Right renal cortex interstitium (tissue), 3 donors: ENCODE results near the gene PEBP1. TPM values are rescaled to one million over a fixed set of nuclear protein-coding genes. Genes with fewer than 3 reads are reported as not detected.
"Not testable (repeated sequence)": the region's sequence is repeated elsewhere in the genome, so short reads cannot be mapped to it uniquely, and the experiment has no call there.

Source experiments
- DNase-seq, 3 donors: peaks; one replicate each; pipeline ENCODE4 v3.0.0-alpha.2; 2013; ENCODE audit warnings: low read depth in 3 of 3, low spot score in 2 of 3
- polyA plus RNA-seq, 3 donors: library from polyadenylated mRNA; unstranded; fragments of 120-200 nt; gene quantifications; one replicate each; pipeline ENCODE4 v1.2.1, GENCODE V29; 2013; ENCODE audit not compliant: insufficient read length in 3 of 3

The PEBP1 gene
- polyA plus RNA-seq, 3 donors, result 315 to 320 (median 318) TPM

GRCh38 chr12:118127867-118128266 lies 8.1 kb upstream of the PEBP1 start:
- no peak for DNase-seq

GRCh38 chr12:118129436-118129835 lies 6.5 kb upstream of the PEBP1 start:
- DNase-seq, result not testable (repeated sequence)

- DNase-seq, result no peak
Observed at GRCh38 chr12:118136559-118137003, 657 bp downstream of the PEBP1 start.

GRCh38 chr12:118137148-118137678 lies 1.3 kb downstream of the PEBP1 start:
- no peak for DNase-seq

- DNase-seq, result no peak
Observed at GRCh38 chr12:118140825-118141224, 4.9 kb downstream of the PEBP1 start.

- no peak for DNase-seq
Observed at GRCh38 chr12:118144499-118144898, 8.6 kb downstream of the PEBP1 start.

- no peak for DNase-seq
Observed at GRCh38 chr12:118145113-118145797, 9.3 kb downstream of the PEBP1 start.

- DNase-seq, result no peak
Observed at GRCh38 chr12:118145798-118146156, 9.9 kb downstream of the PEBP1 start.

GRCh38 chr12:118148287-118148686 lies 12.4 kb downstream of the PEBP1 start:
- no peak for DNase-seq

- no peak for DNase-seq
Observed at GRCh38 chr12:118150625-118151024, 14.7 kb downstream of the PEBP1 start.

GRCh38 chr12:118151755-118152154 lies 15.8 kb downstream of the PEBP1 start:
- no peak for DNase-seq

GRCh38 chr12:118160536-118160935 lies 24.6 kb downstream of the PEBP1 start:
- no peak for DNase-seq

- DNase-seq, result no peak
Observed at GRCh38 chr12:118164798-118165486, 29.0 kb downstream of the PEBP1 start.

GRCh38 chr12:118166946-118167345 lies 31.0 kb downstream of the PEBP1 start:
- DNase-seq, result no peak

- no peak for DNase-seq
Observed at GRCh38 chr12:118175823-118176447, 40.0 kb downstream of the PEBP1 start.

- no peak for DNase-seq
Observed at GRCh38 chr12:118183155-118183554, 47.2 kb downstream of the PEBP1 start.

GRCh38 chr12:118183711-118184110 lies 47.8 kb downstream of the PEBP1 start:
- DNase-seq, result no peak

GRCh38 chr12:118185602-118186397 lies 49.9 kb downstream of the PEBP1 start:
- DNase-seq, result no peak

- no peak for DNase-seq
Observed at GRCh38 chr12:118187751-118188435, 52.0 kb downstream of the PEBP1 start.

GRCh38 chr12:118188690-118189371 lies 52.9 kb downstream of the PEBP1 start:
- DNase-seq, result peak in 2 of 3 donors; percentile 18 to 45
